Astrocyte of the spinal cord (primary cell): ENCODE results near the gene TRIB2.

Source experiments
- DNase-seq: peaks from one replicate; pipeline ENCODE4 v3.0.0; 2011; ENCODE audit warnings: low read depth, low spot score
- H3K4me3 ChIP-seq: 2 replicates; pipeline ENCODE4 v1.5.1; 2011; ENCODE audit warnings: low read depth, mild to moderate bottlenecking, low read length, moderate library complexity
- in situ Hi-C: cut with HindIII; loops from 2 replicates; pipeline ENCODE4 v1.10.0; 2017; ENCODE audit warnings: low sequenced_read_pairs
- TF ChIP-seq, protein P1 (sequence below): IDR thresholded peaks from 2 replicates; pipeline ENCODE4 v1.5.1; 2012; ENCODE audit warnings: low read depth, mild to moderate bottlenecking, low read length, inconsistent platforms

The TRIB2 gene

DNA sequence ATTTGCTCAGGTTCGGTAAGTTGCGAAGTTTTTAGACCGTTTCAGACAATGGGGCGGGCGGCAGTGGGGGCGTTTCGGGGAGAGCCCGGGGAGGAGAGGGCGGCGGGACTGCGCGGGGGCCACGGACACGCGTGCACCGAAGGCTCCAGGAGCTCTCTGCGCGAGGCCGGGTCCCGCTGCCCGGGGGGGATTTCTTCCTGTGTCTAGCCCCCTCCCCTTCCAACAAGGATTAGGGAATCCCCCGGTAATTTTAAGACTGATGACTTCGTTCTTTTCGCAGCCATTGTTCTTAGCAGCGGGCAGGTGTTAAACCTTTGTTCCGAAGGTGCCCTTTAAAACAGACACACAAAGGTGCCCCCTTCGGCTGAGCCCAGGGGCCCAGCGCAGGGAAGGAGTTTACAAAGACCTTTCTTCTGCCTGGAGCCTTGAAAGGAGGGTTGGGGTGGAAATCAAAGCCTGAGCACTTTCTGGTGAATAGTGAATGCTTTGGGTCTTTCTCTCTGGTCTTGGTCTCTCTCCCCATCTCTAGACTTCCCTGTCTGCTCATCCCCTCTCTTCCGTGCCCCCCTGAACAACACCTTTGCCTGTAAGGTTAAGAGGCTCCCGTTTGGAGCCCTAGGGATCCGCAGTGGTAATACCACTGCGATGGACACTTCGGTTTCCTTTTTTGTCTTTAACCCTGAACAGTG lies 2.1 kb downstream of the TRIB2 start:
- no peak for DNase-seq
- H3K4me3 ChIP-seq, result peak overlapping the region; percentile 96
- in situ Hi-C loops, result loop anchor here (25.0 kb wide), 1 partner anchor 407 kb away; no protein-coding TSS in a partner anchor
- TF ChIP-seq, protein P1, sequence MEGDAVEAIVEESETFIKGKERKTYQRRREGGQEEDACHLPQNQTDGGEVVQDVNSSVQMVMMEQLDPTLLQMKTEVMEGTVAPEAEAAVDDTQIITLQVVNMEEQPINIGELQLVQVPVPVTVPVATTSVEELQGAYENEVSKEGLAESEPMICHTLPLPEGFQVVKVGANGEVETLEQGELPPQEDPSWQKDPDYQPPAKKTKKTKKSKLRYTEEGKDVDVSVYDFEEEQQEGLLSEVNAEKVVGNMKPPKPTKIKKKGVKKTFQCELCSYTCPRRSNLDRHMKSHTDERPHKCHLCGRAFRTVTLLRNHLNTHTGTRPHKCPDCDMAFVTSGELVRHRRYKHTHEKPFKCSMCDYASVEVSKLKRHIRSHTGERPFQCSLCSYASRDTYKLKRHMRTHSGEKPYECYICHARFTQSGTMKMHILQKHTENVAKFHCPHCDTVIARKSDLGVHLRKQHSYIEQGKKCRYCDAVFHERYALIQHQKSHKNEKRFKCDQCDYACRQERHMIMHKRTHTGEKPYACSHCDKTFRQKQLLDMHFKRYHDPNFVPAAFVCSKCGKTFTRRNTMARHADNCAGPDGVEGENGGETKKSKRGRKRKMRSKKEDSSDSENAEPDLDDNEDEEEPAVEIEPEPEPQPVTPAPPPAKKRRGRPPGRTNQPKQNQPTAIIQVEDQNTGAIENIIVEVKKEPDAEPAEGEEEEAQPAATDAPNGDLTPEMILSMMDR, result no peak

DNA sequence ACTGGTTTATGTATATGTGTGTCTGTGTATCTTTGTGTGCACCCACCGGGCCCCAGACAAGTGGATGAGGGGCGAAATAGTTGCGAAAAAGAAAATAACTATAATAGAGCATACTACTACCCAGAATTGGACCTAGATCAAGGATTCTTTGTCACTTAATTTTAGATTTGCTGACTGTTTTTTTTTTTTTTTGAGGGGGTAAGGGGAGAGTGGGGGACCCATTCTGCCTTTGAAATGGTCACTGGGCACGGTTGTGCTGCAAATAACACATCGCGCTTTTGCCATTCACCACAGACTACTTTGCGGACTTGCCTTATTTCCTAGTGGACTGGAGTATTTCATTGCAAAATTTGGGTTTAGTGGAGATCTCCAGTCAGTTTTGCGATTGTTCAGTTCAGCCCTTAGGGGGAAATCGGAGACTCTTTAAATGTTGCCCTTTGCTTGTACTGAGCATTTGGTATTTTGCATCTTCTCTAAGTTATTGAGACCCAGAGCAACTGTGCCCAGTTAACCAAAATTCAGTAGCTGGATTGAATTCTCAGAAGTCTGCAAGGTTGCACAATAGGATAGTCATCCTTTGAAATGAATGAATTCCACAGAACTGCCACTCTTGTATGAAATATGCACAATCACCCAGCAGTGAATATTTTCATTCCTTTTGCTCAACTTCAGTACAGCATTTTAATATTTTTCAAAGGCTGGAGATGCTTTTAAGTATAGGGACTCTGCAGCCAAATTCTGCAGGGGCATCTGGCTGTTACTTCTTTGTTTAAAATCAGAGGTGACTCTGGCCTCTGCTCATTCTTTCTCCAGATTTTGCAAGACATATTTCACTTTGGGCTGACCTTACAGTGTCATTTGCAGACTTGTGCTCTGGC lies 2.9 kb downstream of the TRIB2 start:
- in situ Hi-C loops, result loop anchor here (25.0 kb wide), 1 partner anchor 407 kb away; no protein-coding TSS in a partner anchor
- peak; percentile 57 for DNase-seq
- H3K4me3 ChIP-seq, result peak overlapping the region; percentile 96
- TF ChIP-seq, protein P1, result no peak

DNA sequence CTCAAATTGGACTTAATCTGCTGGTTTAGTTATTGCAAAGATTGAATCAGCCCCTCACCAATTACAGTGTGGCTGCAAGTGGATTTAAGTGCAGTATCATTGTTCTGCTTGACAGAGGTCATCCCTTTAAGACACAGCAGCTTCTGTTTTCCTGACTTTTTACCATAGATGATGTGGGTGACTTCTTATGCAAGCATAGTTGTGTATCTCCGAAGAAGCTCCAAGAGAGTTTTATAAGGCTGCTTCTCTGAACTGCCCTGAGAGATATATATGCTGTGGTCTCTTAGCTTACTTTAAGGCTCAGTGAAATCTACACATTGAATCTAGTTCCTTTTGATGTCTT lies 3.5 kb downstream of the TRIB2 start:
- H3K4me3 ChIP-seq, result peak overlapping the region; percentile 96
- in situ Hi-C loops, result loop anchor here (25.0 kb wide), 1 partner anchor 408 kb away; no protein-coding TSS in a partner anchor
- peak; percentile 49 for DNase-seq
- TF ChIP-seq, protein P1, result no peak

DNA sequence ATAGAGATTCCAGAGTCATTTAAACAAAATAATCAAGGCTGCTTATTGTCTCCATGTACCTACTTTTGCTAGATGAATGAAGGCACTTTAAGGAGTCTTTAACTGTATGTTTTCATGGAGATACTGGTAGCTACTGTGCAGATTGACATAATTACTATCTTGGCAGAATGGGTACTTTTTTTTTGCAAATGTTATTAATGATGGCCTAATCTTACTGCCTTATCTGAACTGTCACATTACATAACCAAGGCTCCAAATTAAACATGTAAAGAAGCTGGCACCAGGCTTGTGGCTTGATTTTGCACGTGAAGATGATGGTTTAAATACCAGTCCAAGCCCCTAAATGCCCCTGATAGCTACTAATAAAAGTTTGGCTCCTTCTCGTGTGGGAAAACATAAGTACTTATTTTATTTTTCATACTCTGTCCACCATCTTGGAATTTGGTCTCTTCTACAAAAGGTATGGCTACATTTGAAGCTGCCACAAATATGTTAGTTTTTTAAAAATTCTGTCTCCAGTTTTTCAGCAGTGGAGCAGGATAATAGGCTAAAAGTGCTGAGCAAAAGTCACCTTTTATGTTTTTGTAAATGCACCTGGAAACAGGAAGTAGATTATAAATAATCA lies 4.1 kb downstream of the TRIB2 start:
- no peak for DNase-seq
- H3K4me3 ChIP-seq, result peak overlapping the region; percentile 96
- in situ Hi-C loops, result loop anchor here (25.0 kb wide), 1 partner anchor 409 kb away; no protein-coding TSS in a partner anchor
- TF ChIP-seq, protein P1, result no peak

DNA sequence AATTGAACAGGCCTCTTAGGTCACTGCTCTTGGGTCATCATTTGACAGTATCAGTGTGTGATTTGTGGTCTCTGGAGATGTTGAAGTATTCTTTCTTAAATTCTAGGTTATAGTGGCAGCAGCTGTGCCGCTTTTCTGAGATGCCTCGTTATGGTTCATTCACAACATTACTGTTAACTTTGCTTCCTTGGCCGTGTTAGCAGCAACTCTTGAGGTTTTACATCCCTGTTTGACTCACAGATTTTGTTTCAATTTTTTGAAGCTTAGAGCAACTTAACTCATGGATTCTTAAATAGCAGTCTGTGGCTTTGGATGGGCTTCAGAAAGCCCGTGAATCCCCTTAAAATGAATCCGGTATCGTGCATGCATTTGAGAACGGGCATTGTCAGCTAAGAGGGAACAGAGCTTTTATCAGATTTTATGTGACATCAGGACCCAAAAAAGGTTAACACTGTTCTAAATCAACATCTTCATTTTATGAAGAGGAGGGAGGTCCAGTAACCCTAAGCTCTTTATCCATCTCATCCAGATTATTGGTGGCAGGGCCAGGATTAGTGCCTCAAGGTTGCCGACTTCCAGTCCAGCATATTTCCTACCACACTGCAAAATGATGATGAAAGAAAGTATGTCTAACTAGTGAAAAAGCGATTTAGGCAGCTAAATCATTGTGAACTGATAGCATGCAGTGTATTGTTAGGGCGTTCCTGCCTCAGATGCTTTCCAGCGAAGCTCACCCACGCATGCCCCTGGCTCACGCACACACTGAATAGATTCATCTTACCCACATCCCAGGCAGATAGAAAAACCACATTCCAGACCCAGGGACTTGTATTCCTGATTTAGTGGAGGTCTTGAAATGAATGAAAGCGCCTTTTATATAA lies 5.1 kb downstream of the TRIB2 start:
- DNase-seq, result peak; percentile 68
- TF ChIP-seq, protein P1, result no peak
- peak overlapping the region; percentile 96 for H3K4me3 ChIP-seq
- in situ Hi-C loops, result loop anchor here (25.0 kb wide), 1 partner anchor 410 kb away; no protein-coding TSS in a partner anchor
